Measurements from ENCODE around the gene CCND3.
"Not testable (repeated sequence)": the region's sequence is repeated elsewhere in the genome, so short reads cannot be mapped to it uniquely, and the experiment has no call there.

Gene CCND3

GRCh38 chr6:41954668-41955067 is 13.1 kb upstream of the CCND3 start:
- DNase-seq (ENCODE audit: extremely low read depth in 1 of 2, low read depth in 1 of 2), result no peak

- DNase-seq (ENCODE audit: extremely low read depth in 1 of 2, low read depth in 1 of 2), result no peak
Measured at GRCh38 chr6:41947581-41948220, 6.1 kb upstream of the CCND3 start.

GRCh38 chr6:41943456-41943855 is 1.8 kb upstream of the CCND3 start:
- no peak for DNase-seq (ENCODE audit: extremely low read depth in 1 of 2, low read depth in 1 of 2)

- not testable (repeated sequence) for DNase-seq (ENCODE audit: extremely low read depth in 1 of 2, low read depth in 1 of 2)
Measured at GRCh38 chr6:41942882-41943281, 1.3 kb upstream of the CCND3 start.

GRCh38 chr6:41942067-41942851 is 651 bp upstream of the CCND3 start:
- no peak for DNase-seq (ENCODE audit: extremely low read depth in 1 of 2, low read depth in 1 of 2)

GRCh38 chr6:41940759-41941279 is 789 bp downstream of the CCND3 start:
- no peak for DNase-seq (ENCODE audit: extremely low read depth in 1 of 2, low read depth in 1 of 2)

- no peak for DNase-seq (ENCODE audit: extremely low read depth in 1 of 2, low read depth in 1 of 2)
Measured at GRCh38 chr6:41939848-41940758, 1.5 kb downstream of the CCND3 start.

- no peak for DNase-seq (ENCODE audit: extremely low read depth in 1 of 2, low read depth in 1 of 2)
Measured at GRCh38 chr6:41939176-41939847, 2.3 kb downstream of the CCND3 start.

GRCh38 chr6:41938590-41939175 is 2.9 kb downstream of the CCND3 start:
- no peak for DNase-seq (ENCODE audit: extremely low read depth in 1 of 2, low read depth in 1 of 2)

GRCh38 chr6:41937861-41938574 is 3.6 kb downstream of the CCND3 start:
- DNase-seq (ENCODE audit: extremely low read depth in 1 of 2, low read depth in 1 of 2), result peak in 1 of 2 donors; percentile 41

GRCh38 chr6:41937472-41937860 is 4.1 kb downstream of the CCND3 start:
- DNase-seq (ENCODE audit: extremely low read depth in 1 of 2, low read depth in 1 of 2), result no peak

- DNase-seq (ENCODE audit: extremely low read depth in 1 of 2, low read depth in 1 of 2), result peak; percentile 37 to 42
Measured at GRCh38 chr6:41936073-41936837, 5.4 kb downstream of the CCND3 start.

GRCh38 chr6:41935685-41936072 is 5.9 kb downstream of the CCND3 start:
- no peak for DNase-seq (ENCODE audit: extremely low read depth in 1 of 2, low read depth in 1 of 2)

- no peak for DNase-seq (ENCODE audit: extremely low read depth in 1 of 2, low read depth in 1 of 2)
Measured at GRCh38 chr6:41935193-41935574, 6.4 kb downstream of the CCND3 start.

GRCh38 chr6:41934278-41935192 is 7.1 kb downstream of the CCND3 start:
- no peak for DNase-seq (ENCODE audit: extremely low read depth in 1 of 2, low read depth in 1 of 2)

- DNase-seq (ENCODE audit: extremely low read depth in 1 of 2, low read depth in 1 of 2), result no peak
Measured at GRCh38 chr6:41932378-41932777, 9.2 kb downstream of the CCND3 start.

- no peak for DNase-seq (ENCODE audit: extremely low read depth in 1 of 2, low read depth in 1 of 2)
Measured at GRCh38 chr6:41931792-41932191, 9.8 kb downstream of the CCND3 start.

GRCh38 chr6:41929924-41930323 is 11.7 kb downstream of the CCND3 start:
- DNase-seq (ENCODE audit: extremely low read depth in 1 of 2, low read depth in 1 of 2), result no peak

Data from activated CD8-positive, alpha-beta memory T cell treated with anti-CD3 and anti-CD28 coated beads for 1 hour (primary cell).